ENCODE results near the gene COL25A1. TPM values are rescaled to one million over a fixed set of nuclear protein-coding genes. Genes with fewer than 3 reads are reported as not detected.
"Not testable (repeated sequence)": the region's sequence is repeated elsewhere in the genome, so short reads cannot be mapped to it uniquely, and the experiment has no call there.

COL25A1 gene
- total and polyA plus RNA-seq, 2 donors (not counting 3 experiments of a cell fraction or from before 2014, with no cell fraction given): 0.21 to 3.5 TPM

DNA sequence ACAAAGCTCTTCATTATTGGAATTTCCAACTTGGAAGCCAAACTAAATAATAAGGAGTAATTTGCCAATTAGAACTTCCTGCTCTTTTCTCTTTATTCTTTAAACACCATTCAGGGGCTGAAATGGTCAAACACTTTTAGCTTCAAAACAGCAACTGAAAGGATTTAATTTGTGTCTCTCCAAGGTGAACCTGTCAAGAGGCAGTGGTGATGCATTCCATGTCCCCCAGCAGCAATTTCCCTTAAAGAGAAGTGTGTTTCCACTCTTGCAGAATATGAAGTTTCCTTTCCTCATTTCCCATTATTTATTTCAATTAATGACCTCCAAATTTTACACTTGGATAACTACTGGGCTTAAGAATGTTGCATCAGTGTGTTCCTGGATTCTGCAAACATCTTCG is 156.0 kb downstream of the COL25A1 start:
- no peak for FAIRE-seq
- Histone ChIP-seq H3K36me3 (ENCODE audit: control insufficient read depth in 2 of 2, extremely low read depth in 1 of 2, insufficient read depth in 2 of 2, low read length in 2 of 2) (no peaks in the 10 kb centered on the region), H3K4me2 (ENCODE audit: insufficient read depth, low read length) (no peak overlapping the region), H3K9ac (replicated peaks; ENCODE audit: extremely low read depth, insufficient read depth, low read length) (no peak overlapping the region), H2AFZ (ENCODE audit: low read depth, low read length) (no peak overlapping the region), H3K4me1 (ENCODE audit: control insufficient read depth, extremely low read depth, insufficient read depth, low read length) (no peaks in the 10 kb centered on the region), H3K79me2 (ENCODE audit: control insufficient read depth, insufficient read depth, low read length) (no peaks in the 10 kb centered on the region), H3K9me1 (replicated peaks; ENCODE audit: control insufficient read depth, extremely low read depth, insufficient read depth, low read length) (no peaks in the 10 kb centered on the region), H3K27ac (ENCODE audit: insufficient read depth, low read depth, low read length) (no peak overlapping the region), H3K4me3 (replicated peaks in 1 of 3; ENCODE audit: insufficient read depth in 1 of 3, low read depth in 1 of 3, low read length in 3 of 3) (no peak overlapping the region), H4K20me1 (replicated peaks; ENCODE audit: control insufficient read depth, extremely low read depth, insufficient read depth, low read length) (no peaks in the 10 kb centered on the region), H3K9me3 (replicated peaks; ENCODE audit: control insufficient read depth, insufficient read depth, low read length) (no peaks in the 10 kb centered on the region), H3K27me3 (ENCODE audit: control insufficient read depth in 2 of 2, insufficient read depth in 2 of 2, low read length in 2 of 2) (peaks cover 0 to 2% of the 10 kb centered on the region in 2 experiments)
- CTCF ChIA-PET: no interaction called here
- POLR2A ChIA-PET: no interaction called here
- no peak for DNase-seq (ENCODE audit: low read depth, low spot score)
- dilution Hi-C loops (cut with MboI; ENCODE audit: extremely low pct_ligation_motif_present, low sequenced_read_pairs) (no loop called here), intact Hi-C loops (cut with micrococcal nuclease) (no loop called here)
- TF ChIP-seq, protein P1, sequence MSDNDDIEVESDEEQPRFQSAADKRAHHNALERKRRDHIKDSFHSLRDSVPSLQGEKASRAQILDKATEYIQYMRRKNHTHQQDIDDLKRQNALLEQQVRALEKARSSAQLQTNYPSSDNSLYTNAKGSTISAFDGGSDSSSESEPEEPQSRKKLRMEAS (IDR thresholded peaks at IDR 0.05; ENCODE audit: insufficient read depth, insufficient read length): no peak
- TF ChIP-seq GATA2 (IDR thresholded peaks at IDR 0.05; ENCODE audit: insufficient read depth, insufficient read length, low read depth, low read length) (no peak), EZH2 (IDR thresholded peaks at IDR 0.05; ENCODE audit: borderline replicate concordance, low read depth, low read length, severe bottlenecking) (no peak), JUN (IDR thresholded peaks at IDR 0.05; ENCODE audit: borderline replicate concordance, insufficient read depth, insufficient read length, low read depth) (no peak), POLR2AphosphoS5 (IDR thresholded peaks at IDR 0.05; ENCODE audit: insufficient read depth, low read depth, low read length) (no peak), POLR2A (IDR thresholded peaks at IDR 0.05; ENCODE audit: low read depth, low read length) (no peak), MYC (IDR thresholded peaks at IDR 0.05; ENCODE audit: low read depth, low read length) (no peak), FOS (IDR thresholded peaks at IDR 0.05; ENCODE audit: borderline replicate concordance, insufficient read depth, low read length) (no peak)
- TF ChIP-seq, protein P2, sequence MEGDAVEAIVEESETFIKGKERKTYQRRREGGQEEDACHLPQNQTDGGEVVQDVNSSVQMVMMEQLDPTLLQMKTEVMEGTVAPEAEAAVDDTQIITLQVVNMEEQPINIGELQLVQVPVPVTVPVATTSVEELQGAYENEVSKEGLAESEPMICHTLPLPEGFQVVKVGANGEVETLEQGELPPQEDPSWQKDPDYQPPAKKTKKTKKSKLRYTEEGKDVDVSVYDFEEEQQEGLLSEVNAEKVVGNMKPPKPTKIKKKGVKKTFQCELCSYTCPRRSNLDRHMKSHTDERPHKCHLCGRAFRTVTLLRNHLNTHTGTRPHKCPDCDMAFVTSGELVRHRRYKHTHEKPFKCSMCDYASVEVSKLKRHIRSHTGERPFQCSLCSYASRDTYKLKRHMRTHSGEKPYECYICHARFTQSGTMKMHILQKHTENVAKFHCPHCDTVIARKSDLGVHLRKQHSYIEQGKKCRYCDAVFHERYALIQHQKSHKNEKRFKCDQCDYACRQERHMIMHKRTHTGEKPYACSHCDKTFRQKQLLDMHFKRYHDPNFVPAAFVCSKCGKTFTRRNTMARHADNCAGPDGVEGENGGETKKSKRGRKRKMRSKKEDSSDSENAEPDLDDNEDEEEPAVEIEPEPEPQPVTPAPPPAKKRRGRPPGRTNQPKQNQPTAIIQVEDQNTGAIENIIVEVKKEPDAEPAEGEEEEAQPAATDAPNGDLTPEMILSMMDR (IDR thresholded peaks at IDR 0.05; ENCODE audit: extremely low read depth in 1 of 2, insufficient read depth in 1 of 2, low read depth in 1 of 2, low read length in 2 of 2): no peak
- BruUV-seq (replicated peaks): no TSS peak

DNA sequence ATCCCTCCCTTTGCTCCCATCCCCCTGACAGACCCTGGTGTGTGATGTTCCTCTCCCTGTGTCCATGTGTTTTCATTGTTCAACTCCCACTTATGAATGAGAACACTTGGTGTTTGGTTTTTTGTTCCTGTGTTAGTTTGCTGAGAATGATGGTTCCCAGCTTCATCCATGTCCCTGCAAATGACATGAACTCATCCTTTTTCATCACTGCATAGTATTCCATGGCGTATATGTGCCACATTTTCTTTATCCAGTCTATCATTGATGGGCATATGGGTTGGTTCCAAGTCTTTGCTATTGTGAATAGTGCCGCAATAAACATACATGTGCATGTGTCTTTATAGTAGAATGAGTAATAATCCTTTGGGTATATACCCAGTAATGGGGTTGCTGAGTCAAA is 164.3 kb downstream of the COL25A1 start:
- H3K4me3 ChIP-seq (replicated peaks in 1 of 3; ENCODE audit: insufficient read depth in 1 of 3, low read depth in 1 of 3, low read length in 3 of 3); H3K4me1 ChIP-seq (ENCODE audit: control insufficient read depth, extremely low read depth, insufficient read depth, low read length); H3K9me1 ChIP-seq (replicated peaks; ENCODE audit: control insufficient read depth, extremely low read depth, insufficient read depth, low read length); BruUV-seq (replicated peaks); DNase-seq (ENCODE audit: low read depth, low spot score); H3K4me2 ChIP-seq (ENCODE audit: insufficient read depth, low read length); H3K27me3 ChIP-seq (ENCODE audit: control insufficient read depth in 2 of 2, insufficient read depth in 2 of 2, low read length in 2 of 2); H3K9me3 ChIP-seq (replicated peaks; ENCODE audit: control insufficient read depth, insufficient read depth, low read length); dilution Hi-C loops (cut with MboI; ENCODE audit: extremely low pct_ligation_motif_present, low sequenced_read_pairs); intact Hi-C loops (cut with micrococcal nuclease); H3K79me2 ChIP-seq (ENCODE audit: control insufficient read depth, insufficient read depth, low read length); H3K9ac ChIP-seq (replicated peaks; ENCODE audit: extremely low read depth, insufficient read depth, low read length); H4K20me1 ChIP-seq (replicated peaks; ENCODE audit: control insufficient read depth, extremely low read depth, insufficient read depth, low read length); H3K27ac ChIP-seq (ENCODE audit: insufficient read depth, low read depth, low read length); H2AFZ ChIP-seq (ENCODE audit: low read depth, low read length); H3K36me3 ChIP-seq (ENCODE audit: control insufficient read depth in 2 of 2, extremely low read depth in 1 of 2, insufficient read depth in 2 of 2, low read length in 2 of 2); FAIRE-seq; POLR2A ChIA-PET: not testable (repeated sequence)
- CTCF ChIA-PET: interaction anchor here (0.6 kb wide), 1 partner anchor 10 kb away, joined by 3 read pairs; no protein-coding TSS in a partner anchor
